Measurements from ENCODE around the gene EFNB2. TPM values are rescaled to one million over a fixed set of nuclear protein-coding genes. Genes with fewer than 3 reads are reported as not detected.

The EFNB2 gene
- total and polyA plus RNA-seq, 9 donors: 3.7 to 33.2 (median 13.5) TPM

DNA sequence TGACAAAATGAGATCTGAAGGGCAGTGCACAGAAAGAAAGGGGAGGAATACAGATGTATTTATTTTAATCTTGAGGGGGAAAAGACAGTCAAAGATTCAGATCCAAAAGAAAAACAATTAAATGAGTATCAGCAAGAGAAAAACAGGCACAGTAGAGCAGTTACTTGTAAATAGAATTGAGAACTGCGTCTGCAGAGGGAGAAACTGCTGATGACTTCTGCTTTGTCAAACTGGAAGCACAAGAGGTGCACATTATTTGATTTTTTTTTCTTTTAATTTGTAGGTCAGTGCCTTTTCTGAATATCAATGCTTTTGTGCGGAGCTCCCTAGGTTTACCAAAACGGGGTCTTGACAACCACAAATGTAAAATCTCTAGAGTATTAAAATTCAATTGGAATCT is 37.3 kb downstream of the EFNB2 start:
- H3K9me3 ChIP-seq: no peaks in the 10 kb centered on the region
- H3K4me3 ChIP-seq: no peak overlapping the region
- WGBS, 3 donors: 50 to 61% (median 56%) methylated on average over 3 of the region's 3 CpGs
- H3K4me1 ChIP-seq (ENCODE audit: insufficient read depth): no peaks in the 10 kb centered on the region
- no peak for TF ChIP-seq EP300 (IDR thresholded peaks at IDR 0.05)
- H3K27ac ChIP-seq: no peak overlapping the region
- no peaks in the 10 kb centered on the region for H3K36me3 ChIP-seq
- no peak for DNase-seq
- intact Hi-C loops (cut with DNase I): no loop called here
- H3K27me3 ChIP-seq: no peaks in the 10 kb centered on the region

DNA sequence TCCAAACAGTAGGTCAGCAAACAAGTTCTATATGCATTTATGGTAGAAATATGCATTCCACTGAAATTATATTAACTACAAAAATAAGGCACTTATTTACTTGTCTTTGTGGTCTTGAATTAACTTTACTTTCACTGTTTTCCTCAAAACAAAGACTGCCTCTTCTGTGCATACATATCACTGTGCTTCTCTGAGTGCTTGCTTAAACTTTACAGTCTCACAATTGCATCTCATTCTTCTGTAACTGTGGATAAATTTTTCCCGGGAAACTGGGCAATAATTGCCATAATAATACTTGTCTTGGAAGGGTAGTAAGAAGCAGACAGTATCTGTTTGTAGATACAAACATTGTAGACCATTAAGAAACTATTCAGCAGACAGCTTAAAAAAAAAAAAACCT is 38.4 kb downstream of the EFNB2 start:
- DNase-seq: no peak
- Histone ChIP-seq H3K36me3 (no peaks in the 10 kb centered on the region), H3K27ac (no peak overlapping the region), H3K9me3 (no peaks in the 10 kb centered on the region), H3K4me1 (ENCODE audit: insufficient read depth) (no peaks in the 10 kb centered on the region), H3K27me3 (no peaks in the 10 kb centered on the region), H3K4me3 (no peak overlapping the region)
- intact Hi-C loops (cut with DNase I): no loop called here
- no peak for TF ChIP-seq EP300 (IDR thresholded peaks at IDR 0.05)
- no peak for TF ChIP-seq POLR2A (IDR thresholded peaks at IDR 0.05)
- TF ChIP-seq, protein P1, sequence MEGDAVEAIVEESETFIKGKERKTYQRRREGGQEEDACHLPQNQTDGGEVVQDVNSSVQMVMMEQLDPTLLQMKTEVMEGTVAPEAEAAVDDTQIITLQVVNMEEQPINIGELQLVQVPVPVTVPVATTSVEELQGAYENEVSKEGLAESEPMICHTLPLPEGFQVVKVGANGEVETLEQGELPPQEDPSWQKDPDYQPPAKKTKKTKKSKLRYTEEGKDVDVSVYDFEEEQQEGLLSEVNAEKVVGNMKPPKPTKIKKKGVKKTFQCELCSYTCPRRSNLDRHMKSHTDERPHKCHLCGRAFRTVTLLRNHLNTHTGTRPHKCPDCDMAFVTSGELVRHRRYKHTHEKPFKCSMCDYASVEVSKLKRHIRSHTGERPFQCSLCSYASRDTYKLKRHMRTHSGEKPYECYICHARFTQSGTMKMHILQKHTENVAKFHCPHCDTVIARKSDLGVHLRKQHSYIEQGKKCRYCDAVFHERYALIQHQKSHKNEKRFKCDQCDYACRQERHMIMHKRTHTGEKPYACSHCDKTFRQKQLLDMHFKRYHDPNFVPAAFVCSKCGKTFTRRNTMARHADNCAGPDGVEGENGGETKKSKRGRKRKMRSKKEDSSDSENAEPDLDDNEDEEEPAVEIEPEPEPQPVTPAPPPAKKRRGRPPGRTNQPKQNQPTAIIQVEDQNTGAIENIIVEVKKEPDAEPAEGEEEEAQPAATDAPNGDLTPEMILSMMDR (IDR thresholded peaks at IDR 0.05): no peak
- 7 to 26% (median 15%) methylated on average over 1 of the region's 1 CpG for WGBS, 3 donors

DNA sequence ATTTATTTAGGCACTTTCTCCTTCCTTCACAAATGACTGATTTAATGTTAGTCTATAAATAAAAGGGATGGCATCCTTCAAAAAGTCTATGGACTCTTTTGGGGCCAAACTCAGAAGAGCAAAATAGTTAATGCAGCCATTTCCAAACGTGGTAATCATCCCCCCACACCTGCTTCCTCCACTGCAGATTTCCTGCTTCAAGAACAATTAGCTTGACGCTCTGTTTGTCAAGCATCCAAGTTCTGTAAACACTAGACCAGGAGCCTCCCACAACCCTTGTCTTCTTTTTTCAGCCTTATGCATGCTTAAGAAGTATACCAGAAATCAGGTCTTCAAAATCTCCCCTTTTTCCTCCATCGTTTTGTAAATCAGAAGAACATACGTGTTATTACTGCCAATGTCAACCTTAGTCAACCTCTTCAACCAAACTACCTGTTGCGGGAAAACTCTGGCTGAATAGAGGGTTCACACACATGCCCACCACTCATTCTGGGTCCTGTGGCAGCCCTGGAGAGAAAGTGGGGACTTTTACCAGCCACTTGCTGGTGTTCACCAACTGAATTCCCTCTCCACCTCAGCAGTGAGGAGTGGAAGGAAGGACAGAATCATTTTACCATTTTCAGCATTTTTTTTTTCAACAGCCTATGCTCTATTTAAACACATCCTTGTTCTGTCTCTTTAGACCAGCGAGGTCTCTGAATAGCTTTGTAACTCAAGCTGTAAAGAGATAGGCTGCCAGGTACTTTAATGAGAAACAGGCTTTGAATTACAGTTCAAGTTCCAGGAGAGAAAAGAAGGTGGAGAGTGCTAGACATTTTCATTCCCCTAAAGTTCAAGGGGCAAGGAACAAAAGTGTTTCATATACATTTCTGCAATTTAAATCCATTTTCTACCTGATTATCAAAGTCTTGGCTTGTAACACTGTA is 39.1 kb downstream of the EFNB2 start:
- Histone ChIP-seq H3K4me3 (no peak overlapping the region), H3K27ac (no peak overlapping the region), H3K9me3 (no peaks in the 10 kb centered on the region), H3K4me1 (ENCODE audit: insufficient read depth) (no peaks in the 10 kb centered on the region), H3K27me3 (no peaks in the 10 kb centered on the region), H3K36me3 (no peaks in the 10 kb centered on the region)
- intact Hi-C loops (cut with DNase I): no loop called here
- TF ChIP-seq, protein P1 (IDR thresholded peaks at IDR 0.05): no peak
- TF ChIP-seq EP300 (IDR thresholded peaks at IDR 0.05) (no peak), POLR2A (IDR thresholded peaks at IDR 0.05) (no peak)
- 64 to 70% (median 68%) methylated on average over 6 of the region's 6 CpGs for WGBS, 3 donors
- DNase-seq: no peak

DNA sequence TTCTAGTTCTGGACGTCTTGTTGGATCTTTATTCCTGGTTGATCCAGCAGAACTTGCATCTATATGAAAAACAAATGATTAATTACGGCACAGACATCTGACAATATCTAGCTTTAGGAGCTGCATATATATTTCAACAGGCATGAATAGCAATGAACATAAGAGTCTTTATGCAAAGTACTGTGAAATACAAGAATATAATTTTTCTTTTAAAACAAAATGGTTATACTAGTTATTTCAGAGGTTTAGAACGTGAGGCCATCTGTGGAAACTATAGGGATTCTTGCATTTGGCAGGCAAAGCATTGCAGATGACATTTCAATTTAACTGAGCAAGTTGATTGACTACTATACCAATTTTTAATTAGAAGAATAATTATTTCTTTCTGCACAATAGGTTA is 40.5 kb downstream of the EFNB2 start:
- DNase-seq: no peak
- 92 to 98% (median 95%) methylated on average over 3 of the region's 3 CpGs for WGBS, 3 donors
- H3K27ac ChIP-seq: no peak overlapping the region
- no peak for TF ChIP-seq EP300 (IDR thresholded peaks at IDR 0.05)
- TF ChIP-seq POLR2A (IDR thresholded peaks at IDR 0.05): no peak
- TF ChIP-seq, protein P1 (IDR thresholded peaks at IDR 0.05): no peak
- H3K36me3 ChIP-seq: no peaks in the 10 kb centered on the region
- no peaks in the 10 kb centered on the region for H3K4me1 ChIP-seq (ENCODE audit: insufficient read depth)
- H3K4me3 ChIP-seq: no peak overlapping the region
- intact Hi-C loops (cut with DNase I): no loop called here
- H3K9me3 ChIP-seq: no peaks in the 10 kb centered on the region
- H3K27me3 ChIP-seq: no peaks in the 10 kb centered on the region

DNA sequence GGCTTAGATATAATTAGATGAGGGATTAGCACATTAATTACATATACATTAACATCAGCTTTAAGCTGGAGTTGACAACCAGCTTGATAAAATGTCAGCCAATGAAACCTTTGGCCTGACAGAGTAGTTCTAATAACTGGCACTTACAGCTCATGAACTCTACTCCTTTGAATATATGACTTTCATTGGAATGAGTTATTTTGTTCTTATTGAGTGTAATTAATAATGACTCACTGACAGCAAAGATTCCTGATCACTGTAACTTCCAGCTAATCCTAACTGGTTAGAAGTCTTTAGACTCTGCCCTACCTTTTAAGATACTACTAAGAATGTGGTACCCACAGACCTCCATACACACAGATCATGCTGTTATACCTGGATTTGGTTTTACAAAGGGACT is 41.0 kb downstream of the EFNB2 start:
- H3K27ac ChIP-seq: no peak overlapping the region
- H3K27me3 ChIP-seq: no peaks in the 10 kb centered on the region
- no peaks in the 10 kb centered on the region for H3K4me1 ChIP-seq (ENCODE audit: insufficient read depth)
- no peak for TF ChIP-seq EP300 (IDR thresholded peaks at IDR 0.05)
- TF ChIP-seq, protein P1 (IDR thresholded peaks at IDR 0.05): no peak
- no peak for TF ChIP-seq POLR2A (IDR thresholded peaks at IDR 0.05)
- no peak for DNase-seq
- H3K4me3 ChIP-seq: no peak overlapping the region
- intact Hi-C loops (cut with DNase I): no loop called here
- no peaks in the 10 kb centered on the region for H3K36me3 ChIP-seq
- H3K9me3 ChIP-seq: no peaks in the 10 kb centered on the region

Measured in ovary (tissue), 9 donors.